HG03060 (cell line): ENCODE results near the gene MFNG.
"Not testable (repeated sequence)": the region's sequence is repeated elsewhere in the genome, so short reads cannot be mapped to it uniquely, and the experiment has no call there.

ENCODE experiments used
- ATAC-seq: cut with Tn5 transposase; IDR thresholded peaks from one replicate; pipeline ENCODE4 v1.9.1; 2021; ENCODE audit warnings: low read depth, moderate number of reproducible peaks; ENCODE audit not compliant: unreplicated experiment

The MFNG gene

DNA sequence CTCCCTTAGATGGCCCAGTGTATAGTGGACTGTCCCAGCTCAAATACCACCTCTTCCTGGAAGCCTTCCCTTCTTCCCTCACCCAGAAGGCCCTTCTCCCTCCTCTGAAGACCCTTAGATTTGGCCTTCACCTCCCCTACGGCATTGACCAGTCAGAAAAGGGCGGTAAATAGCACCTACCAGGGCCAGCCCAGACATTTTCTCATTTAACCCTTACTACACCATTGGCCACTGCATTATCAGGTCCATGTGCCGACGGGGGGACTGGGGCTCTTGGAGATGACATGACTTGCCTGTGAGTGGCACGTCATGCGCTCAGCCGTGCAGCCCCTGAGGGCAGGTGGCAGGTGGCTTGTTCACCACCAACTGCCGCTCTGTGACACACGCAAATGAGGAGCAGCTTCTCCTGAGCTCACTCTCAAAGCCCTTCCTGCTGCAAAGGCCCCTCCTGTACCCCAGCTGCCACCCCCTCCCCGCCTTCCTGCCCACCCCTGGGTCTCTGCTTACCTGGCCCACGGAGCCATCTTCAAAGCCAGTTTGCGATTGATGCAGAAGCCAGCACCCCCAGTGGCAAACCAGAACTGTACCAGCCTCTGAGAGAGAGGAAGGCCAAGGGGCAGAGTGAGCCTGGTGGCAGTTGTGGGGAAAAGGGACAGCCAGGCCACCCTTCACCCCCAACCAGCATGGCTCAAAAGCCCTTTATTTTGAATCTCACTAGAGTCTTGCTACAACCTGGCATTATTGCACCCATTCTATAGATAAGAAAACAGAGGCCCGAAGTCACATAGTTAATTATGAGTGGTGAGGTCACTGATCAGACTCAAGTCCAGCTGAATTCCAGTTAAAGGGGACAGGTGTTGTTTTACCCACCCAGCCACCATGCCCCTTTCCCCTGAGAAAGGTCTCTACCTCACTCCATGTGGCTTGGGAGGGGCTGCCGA lies 9.5 kb downstream of the MFNG start:
- ATAC-seq, result no peak

DNA sequence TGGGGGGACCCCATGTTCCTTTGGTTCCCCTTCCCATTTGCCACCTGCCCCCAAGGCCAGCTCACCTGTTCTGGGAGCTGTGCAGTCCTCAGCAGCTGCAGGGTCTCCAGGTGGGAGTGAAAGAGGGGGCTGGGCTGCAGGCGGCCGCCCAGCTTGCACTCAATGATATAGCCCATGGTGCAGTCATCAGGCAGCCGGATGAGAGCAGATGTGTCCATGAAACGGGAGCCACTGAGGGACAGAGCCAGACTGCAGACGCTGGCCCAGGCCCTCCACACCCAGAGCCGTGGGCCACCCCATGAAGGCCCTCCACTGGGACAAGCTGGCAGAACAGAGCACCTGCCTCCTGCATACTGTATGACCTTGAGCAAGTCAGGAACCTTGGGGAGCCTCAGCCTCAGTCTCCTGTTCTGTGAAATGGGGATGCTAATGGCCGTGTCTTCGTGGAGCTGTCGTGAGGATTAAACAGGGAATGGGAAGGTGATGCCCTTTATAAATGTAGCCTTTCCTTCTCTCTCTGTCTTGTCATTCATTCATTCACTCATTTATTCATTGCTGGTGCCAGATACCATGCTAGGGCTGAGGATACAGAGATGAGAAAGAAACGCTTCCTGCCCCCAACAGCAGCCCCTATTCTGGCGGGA lies 11.6 kb downstream of the MFNG start:
- ATAC-seq, result no peak

DNA sequence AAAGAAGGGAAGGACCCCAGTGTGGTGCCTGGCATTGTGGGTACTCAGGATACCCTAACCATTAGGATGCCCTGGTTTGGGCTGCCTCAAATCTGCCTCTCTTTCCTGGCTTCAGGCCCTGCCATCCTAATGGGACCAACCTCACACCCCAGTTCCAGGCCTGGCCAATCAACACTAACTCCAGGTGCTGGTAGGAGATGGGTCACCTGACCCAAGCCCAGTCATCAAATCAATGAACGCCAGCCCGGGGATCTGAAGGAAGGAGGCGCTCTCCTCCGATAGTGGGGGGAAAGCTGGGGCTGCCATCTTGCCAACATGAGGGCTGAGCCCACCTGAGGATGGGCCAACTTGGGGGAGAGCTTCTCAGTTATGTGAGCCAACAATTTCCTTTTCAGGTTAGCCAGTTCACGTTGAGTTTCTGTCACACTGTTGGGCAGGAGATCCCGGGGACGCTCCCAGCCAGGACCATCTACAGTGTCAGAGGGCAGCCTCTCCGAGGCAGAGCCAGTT lies 12.7 kb downstream of the MFNG start:
- ATAC-seq, result no peak

GRCh38 chr22:37472418-37473006 lies 13.7 kb downstream of the MFNG start:
- ATAC-seq, result no peak

DNA sequence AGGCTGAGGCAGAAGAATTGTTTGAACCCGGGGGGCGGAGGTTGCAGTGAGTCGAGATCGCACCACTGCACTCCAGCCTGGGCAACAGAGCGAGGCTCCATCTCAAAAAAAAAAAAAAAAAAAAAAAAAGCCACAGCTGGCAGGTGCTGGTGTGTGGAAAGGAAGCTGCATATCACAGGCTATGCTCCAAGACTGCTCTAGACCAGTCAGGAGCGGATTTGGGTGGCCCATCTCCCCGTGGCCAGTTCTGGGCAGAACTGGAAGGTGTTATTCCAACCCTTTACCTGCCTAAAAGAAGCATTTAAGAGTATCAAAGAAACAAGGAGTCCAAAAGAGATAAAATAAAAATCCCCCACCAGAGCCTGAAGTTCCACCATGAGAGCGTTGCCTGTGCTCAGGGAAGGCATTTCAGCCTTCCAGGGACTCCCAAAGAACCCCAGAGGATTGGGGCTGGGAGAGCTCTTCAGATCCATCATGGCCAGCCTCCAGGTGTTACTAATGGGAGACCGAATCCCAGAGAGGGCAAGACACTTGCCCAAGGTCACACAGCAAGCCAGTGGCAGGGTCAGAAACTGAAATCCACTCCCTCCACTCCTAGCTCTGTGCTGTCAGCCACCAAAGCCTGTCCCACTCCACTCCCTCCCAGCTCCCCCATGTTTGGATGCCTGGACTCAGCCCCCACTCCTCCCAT lies 14.3 kb downstream of the MFNG start:
- ATAC-seq, result no peak

- no peak for ATAC-seq
Observed at GRCh38 chr22:37470087-37470445, 16.1 kb downstream of the MFNG start.

DNA sequence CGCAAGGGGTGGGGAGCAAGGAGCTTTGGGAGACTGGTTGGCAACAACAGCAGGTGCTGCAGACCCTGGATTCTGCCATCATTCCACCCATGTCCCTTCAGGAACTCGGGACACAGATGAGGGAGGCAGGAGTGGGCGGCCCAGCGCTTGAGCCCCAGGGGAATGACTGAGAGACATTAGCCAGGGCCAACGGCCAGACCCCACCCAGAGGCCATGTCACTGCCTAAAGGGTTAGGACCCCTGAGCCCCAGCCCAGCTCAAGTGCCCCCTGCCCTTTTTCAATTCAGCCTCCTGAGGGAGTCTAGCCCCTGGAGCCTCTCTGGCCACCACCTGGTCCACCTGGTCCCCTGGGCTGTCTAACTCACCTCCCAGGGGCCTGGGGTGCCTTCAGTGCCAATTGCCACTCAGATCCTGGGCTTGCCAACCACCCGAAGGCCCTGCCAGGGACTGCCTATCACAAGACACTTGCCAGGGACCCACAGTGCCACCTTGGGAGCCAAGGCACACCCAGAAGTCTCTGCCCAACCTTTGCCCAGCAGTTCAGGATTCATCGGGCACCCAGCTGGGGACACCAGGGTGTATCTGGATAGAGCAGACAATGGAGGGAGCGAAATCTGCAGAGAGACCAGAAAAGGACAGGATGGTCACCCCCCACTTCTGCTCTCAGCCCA lies 16.6 kb downstream of the MFNG start:
- no peak for ATAC-seq

- not testable (repeated sequence) for ATAC-seq
Observed at GRCh38 chr22:37468201-37468695, 17.9 kb downstream of the MFNG start.

GRCh38 chr22:37467391-37467955 lies 18.7 kb downstream of the MFNG start:
- ATAC-seq, result no peak

DNA sequence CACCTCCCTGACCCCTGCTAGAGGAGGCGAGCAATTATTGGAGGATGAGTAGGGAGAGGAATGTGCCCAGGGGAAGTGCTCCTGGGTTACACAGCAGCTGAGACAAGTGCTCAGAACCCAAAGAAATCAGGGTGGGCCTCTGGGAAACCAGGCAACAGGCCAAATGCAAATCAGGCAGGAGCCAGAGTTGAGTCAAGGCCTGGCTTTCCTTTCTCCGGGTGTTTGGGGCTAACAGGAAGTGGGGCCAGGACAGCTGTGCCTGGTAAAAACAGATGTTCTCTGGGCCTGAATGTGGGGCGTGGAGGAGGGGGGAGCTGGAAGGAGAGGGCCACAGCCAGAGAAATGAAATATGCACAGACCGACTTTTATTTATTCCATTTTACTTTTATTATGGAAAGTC lies 22.0 kb downstream of the MFNG start:
- ATAC-seq, result no peak

DNA sequence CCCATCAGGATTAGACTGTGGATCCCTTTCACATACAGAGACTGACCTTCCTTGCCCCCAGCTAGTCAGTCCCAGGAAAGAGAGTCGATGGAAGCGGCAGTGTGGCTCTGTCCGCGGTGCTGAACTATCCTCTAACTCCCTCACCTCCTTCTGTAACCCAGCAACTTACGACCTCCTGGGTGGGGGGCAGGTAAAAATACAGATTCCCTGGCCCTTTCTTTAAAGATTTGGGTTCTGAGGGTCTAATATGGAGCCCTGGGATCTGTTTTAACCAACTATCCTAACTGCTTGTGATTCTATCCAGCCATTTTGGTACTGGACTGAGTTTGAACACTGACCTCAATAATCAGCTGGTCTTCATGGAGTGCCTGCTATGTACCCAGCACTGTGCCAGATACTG lies 23.2 kb downstream of the MFNG start:
- no peak for ATAC-seq

GRCh38 chr22:37462436-37462835 lies 23.7 kb downstream of the MFNG start:
- ATAC-seq, result no peak

DNA sequence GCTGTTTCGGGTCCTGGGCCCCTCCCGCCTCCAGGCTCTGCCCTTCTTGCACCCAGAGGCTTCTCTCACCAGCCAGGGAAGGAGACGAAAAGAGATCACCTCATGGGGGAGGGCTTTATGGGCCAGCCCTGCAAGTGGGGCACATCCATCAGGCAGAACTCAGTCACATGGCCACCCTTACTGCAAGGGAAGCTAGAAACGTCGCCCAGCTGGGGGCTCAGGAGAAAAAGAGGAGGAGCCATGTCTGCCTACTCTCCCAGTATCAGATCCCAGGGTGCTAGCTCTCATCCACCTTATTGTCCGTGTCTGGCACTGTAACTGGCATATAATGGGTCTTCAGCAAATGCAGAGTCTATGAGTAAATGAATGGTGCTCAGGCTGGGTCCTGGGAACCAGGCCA lies 24.2 kb downstream of the MFNG start:
- no peak for ATAC-seq

DNA sequence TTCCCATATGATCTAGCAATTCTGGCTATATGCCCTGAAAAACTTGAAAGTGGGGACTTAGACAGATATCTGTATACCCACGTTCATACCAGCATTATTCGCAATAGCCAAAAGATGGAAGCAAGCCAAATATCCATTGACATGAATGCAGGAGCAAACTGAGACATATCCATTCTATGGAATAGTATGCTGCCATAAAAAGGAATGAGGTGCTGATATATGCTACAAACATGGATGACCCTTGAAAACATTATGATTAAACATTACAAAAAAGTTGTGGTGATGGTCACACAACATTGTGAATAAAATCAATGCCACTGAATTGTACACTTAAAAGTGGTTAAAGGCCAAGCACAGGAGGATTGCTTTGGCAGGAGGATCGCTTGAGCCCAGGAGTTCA lies 25.5 kb downstream of the MFNG start:
- no peak for ATAC-seq

DNA sequence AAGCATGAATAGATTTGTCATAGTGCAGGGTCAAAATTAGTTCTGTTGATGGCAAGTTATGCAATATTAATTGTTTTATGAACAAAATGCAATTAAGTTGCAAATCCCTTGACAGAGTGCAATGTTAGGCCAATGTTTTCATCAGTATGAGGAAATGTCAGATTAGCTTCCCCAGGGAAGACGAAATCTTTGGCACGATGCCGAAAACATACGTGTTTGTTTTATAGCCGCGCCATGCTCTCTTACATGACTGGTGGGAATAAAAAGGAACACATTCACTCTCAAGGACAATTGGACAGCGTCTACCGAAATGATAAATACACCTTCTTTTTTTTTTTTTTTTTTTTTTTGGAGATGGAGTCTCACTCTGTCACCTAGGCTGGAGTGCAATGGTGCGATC lies 27.0 kb downstream of the MFNG start:
- no peak for ATAC-seq

- no peak for ATAC-seq
Observed at GRCh38 chr22:37457093-37457893, 28.9 kb downstream of the MFNG start.

- ATAC-seq, result no peak
Observed at GRCh38 chr22:37456346-37456745, 29.8 kb downstream of the MFNG start.

GRCh38 chr22:37455896-37456295 lies 30.3 kb downstream of the MFNG start:
- ATAC-seq, result no peak
